SK-N-MC (cell line): Measurements from ENCODE around the gene CYP27C1.

Source experiments
- EZH2 ChIP-seq: fragments of 200-600 bp; sonication (generic); IDR thresholded peaks from one replicate; pipeline ENCODE4 v1.6.1; 2017; ENCODE audit warnings: antibody characterized with exemption
- POLR2AphosphoS5 ChIP-seq: IDR thresholded peaks from 2 replicates; pipeline ENCODE4 v1.6.1; 2012; ENCODE audit warnings: mild to moderate bottlenecking, low read depth, low read length, borderline replicate concordance

DNA sequence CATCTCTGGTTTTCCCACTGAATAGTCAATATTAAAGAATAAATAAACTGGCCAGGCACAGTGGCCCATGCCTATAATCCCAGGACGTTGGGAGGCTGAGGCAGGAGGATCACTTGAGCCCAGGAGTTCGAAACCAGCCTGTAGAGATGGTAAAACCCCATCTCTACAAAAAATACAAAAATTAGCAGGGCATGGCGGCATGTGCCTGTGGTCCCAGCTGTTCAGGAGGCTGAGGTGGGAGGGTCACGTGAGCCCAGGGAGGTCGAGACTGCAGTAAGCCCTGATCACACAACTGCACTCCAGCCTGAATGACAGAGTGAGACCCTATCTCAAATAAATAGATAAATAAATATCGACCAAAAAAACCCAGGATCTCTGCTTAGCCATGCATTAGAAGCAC is 63.0 kb downstream of the CYP27C1 start:
- TF ChIP-seq EZH2 (no peak), POLR2AphosphoS5 (no peak)
